GM23338 (cell line): ENCODE data around the gene WIF1. TPM values are rescaled to one million over a fixed set of nuclear protein-coding genes. Genes with fewer than 3 reads are reported as not detected.

Experiments
- ATAC-seq: fragments of 200-7000 bp; cut with Tn5 transposase; 3 replicates; pipeline ENCODE4 v1.9.1; 2020
- DNase-seq: peaks from one replicate; pipeline ENCODE4 v3.0.0-alpha.2; 2015; ENCODE audit warnings: low spot score
- H2AFZ ChIP-seq: fragments of 200-600 bp; sonication (generic); 2 replicates; pipeline ENCODE4 v1.8.0; 2016; ENCODE audit warnings: antibody characterized with exemption, mild to moderate bottlenecking, moderate library complexity
- H3F3A ChIP-seq: fragments of 200-600 bp; sonication (generic); replicated peaks from 2 replicates; pipeline ENCODE4 v1.8.0; 2017; ENCODE audit warnings: antibody characterized with exemption, mixed run types, low read depth
- H3K27ac ChIP-seq: fragments of 200-600 bp; sonication (generic); 2 replicates; pipeline ENCODE4 v1.6.1; 2016; ENCODE audit warnings: low read depth
- H3K27me3 ChIP-seq: fragments of 200-600 bp; sonication (generic); 2 replicates; pipeline ENCODE4 v1.8.0; 2016; ENCODE audit warnings: mild to moderate bottlenecking, mixed run types, moderate library complexity; ENCODE audit not compliant: insufficient read depth
- H3K36me3 ChIP-seq: fragments of 200-600 bp; sonication (generic); 2 replicates; pipeline ENCODE4 v1.8.0; 2016; ENCODE audit warnings: mild to moderate bottlenecking; ENCODE audit not compliant: insufficient read depth
- H3K4me1 ChIP-seq: fragments of 200-600 bp; sonication (generic); 2 replicates; pipeline ENCODE4 v1.8.0; 2016; ENCODE audit warnings: mild to moderate bottlenecking, moderate library complexity; ENCODE audit not compliant: insufficient read depth
- H3K4me2 ChIP-seq: fragments of 200-600 bp; sonication (generic); 2 replicates; pipeline ENCODE4 v1.7.1; 2017; ENCODE audit warnings: mixed run types
- H3K4me3 ChIP-seq: fragments of 200-600 bp; sonication (generic); 2 replicates; pipeline ENCODE4 v1.6.1; 2016; ENCODE audit warnings: mixed run types
- H3K79me2 ChIP-seq: fragments of 200-600 bp; sonication (generic); replicated peaks from 2 replicates; pipeline ENCODE4 v1.8.0; 2017; ENCODE audit warnings: mild to moderate bottlenecking; ENCODE audit not compliant: insufficient read depth
- H3K9me2 ChIP-seq: fragments of 200-600 bp; sonication (generic); 2 replicates; pipeline ENCODE4 v1.8.0; 2017; ENCODE audit not compliant: insufficient read depth
- H4K20me1 ChIP-seq: fragments of 200-600 bp; sonication (generic); replicated peaks from 2 replicates; pipeline ENCODE4 v1.8.0; 2017; ENCODE audit warnings: mild to moderate bottlenecking; ENCODE audit not compliant: insufficient read depth
- H3K27ac Mint-ChIP-seq: 2 replicates; pipeline ENCODE4 v1.8.0; 2020; ENCODE audit warnings: inconsistent platforms, mild to moderate bottlenecking, moderate library complexity, mixed read lengths
- H3K27me3 Mint-ChIP-seq: 3 replicates; pipeline ENCODE4 v1.8.0; 2022; ENCODE audit warnings: low read depth, mild to moderate bottlenecking, moderate library complexity, mixed read lengths, inconsistent platforms; ENCODE audit not compliant: insufficient read depth, poor library complexity
- H3K36me3 Mint-ChIP-seq: 3 replicates; pipeline ENCODE4 v1.8.0; 2021; ENCODE audit warnings: low read depth, mild to moderate bottlenecking, inconsistent platforms, moderate library complexity, mixed read lengths
- H3K4me1 Mint-ChIP-seq: 3 replicates; pipeline ENCODE4 v1.8.0; 2020; ENCODE audit warnings: mild to moderate bottlenecking, inconsistent platforms, mixed read lengths
- H3K4me3 Mint-ChIP-seq: 3 replicates; pipeline ENCODE4 v1.8.0; 2021; ENCODE audit warnings: moderate library complexity, mild to moderate bottlenecking, inconsistent platforms, mixed read lengths
- H3K9me3 Mint-ChIP-seq: 3 replicates; pipeline ENCODE4 v1.8.0; 2020; ENCODE audit warnings: moderate library complexity, mild to moderate bottlenecking, inconsistent platforms, mixed read lengths
- CTCF ChIP-seq, 2 experiments: fragments of 200-600 bp in 1 of 2; sonication (generic) in 1 of 2; conservative IDR thresholded peaks; 2 replicates each; pipeline versions ENCODE4 v1.5.1 to v1.6.1; 2016 to 2017; ENCODE audit warnings: antibody characterized with exemption in 2 of 2, low read depth in 2 of 2, mild to moderate bottlenecking in 2 of 2, moderate library complexity in 1 of 2
- ETS1 ChIP-seq: IDR thresholded peaks from 2 replicates; pipeline ENCODE4 v1.6.1; 2016; ENCODE audit warnings: antibody characterized with exemption
- EZH2 ChIP-seq: fragments of 200-600 bp; sonication (generic); IDR thresholded peaks from one replicate; pipeline ENCODE4 v1.8.0; 2017; ENCODE audit warnings: antibody characterized with exemption, mild to moderate bottlenecking, low read depth; ENCODE audit not compliant: unreplicated experiment
- EZH2phosphoT487 ChIP-seq: fragments of 200-600 bp; sonication (generic); IDR thresholded peaks from one replicate; pipeline ENCODE4 v1.8.1; 2018; ENCODE audit warnings: antibody characterized with exemption; ENCODE audit not compliant: unreplicated experiment
- JUNB ChIP-seq: IDR thresholded peaks from one replicate; pipeline ENCODE4 v1.6.1; 2016; ENCODE audit warnings: antibody characterized with exemption; ENCODE audit not compliant: unreplicated experiment
- NANOG ChIP-seq: IDR thresholded peaks from 2 replicates; pipeline ENCODE4 v1.6.1; 2016; ENCODE audit warnings: antibody characterized with exemption, borderline replicate concordance
- POLR2AphosphoS5 ChIP-seq: IDR thresholded peaks from 2 replicates; pipeline ENCODE4 v1.6.1; 2016; ENCODE audit warnings: antibody characterized with exemption, low read depth
- REST ChIP-seq: IDR thresholded peaks from one replicate; pipeline ENCODE4 v1.6.1; 2018; ENCODE audit warnings: antibody characterized with exemption; ENCODE audit not compliant: unreplicated experiment
- STAT1 ChIP-seq: IDR thresholded peaks from one replicate; pipeline ENCODE4 v1.6.1; 2016; ENCODE audit warnings: antibody characterized with exemption; ENCODE audit not compliant: unreplicated experiment
- ZNF114 ChIP-seq: fragments of 250-450 bp; sonication (Bioruptor Pico); IDR thresholded peaks from 2 replicates; pipeline ENCODE4 v1.5.0; 2020; ENCODE audit warnings: mild to moderate bottlenecking, moderate library complexity
- ZNF331 ChIP-seq: fragments of 250-450 bp; sonication (Bioruptor Pico); IDR thresholded peaks from 2 replicates; pipeline ENCODE4 v1.5.0; 2020; ENCODE audit warnings: low read depth, mild to moderate bottlenecking, moderate library complexity
- ZNF462 ChIP-seq: fragments of 250-450 bp; sonication (Bioruptor Pico); IDR thresholded peaks from 2 replicates; pipeline ENCODE4 v1.5.0; 2020; ENCODE audit warnings: mild to moderate bottlenecking, moderate library complexity
- polyA plus RNA-seq: library from polyadenylated mRNA; unstranded; fragments of >200 nt; fragmentation: Nextera tagmentation; extraction: Ambion mirVana; gene quantifications from 2 replicates; pipeline ENCODE4 v1.2.1, GENCODE V29; 2016
- total RNA-seq: library from RNA; depleted of rRNA; stranded (reverse); fragments of >200 nt; shearing (Covaris generic); gene quantifications from 2 replicates; pipeline ENCODE4 v1.2.3, GENCODE V29; 2014

WIF1 gene
- total and polyA plus RNA-seq, 2 experiments from 2014 or later: 4.1 to 4.2 TPM

- peaks cover 9% of the 10 kb centered on the region; the same call in 2 of the 3 replicates for H3K4me1 Mint-ChIP-seq
- Histone ChIP-seq H3K27me3 (no peaks in the 10 kb centered on the region), H3K4me3 (no peak overlapping the region), H4K20me1 (no peaks in the 10 kb centered on the region), H3K79me2 (no peaks in the 10 kb centered on the region), H3K27ac (no peak overlapping the region), H3F3A (no peaks in the 10 kb centered on the region), H3K36me3 (no peaks in the 10 kb centered on the region), H3K4me2 (no peak overlapping the region), H2AFZ (no peak overlapping the region), H3K4me1 (no peaks in the 10 kb centered on the region), H3K9me2 (peaks cover 21% of the 10 kb centered on the region)
- no peak for TF ChIP-seq ETS1
- no peak for TF ChIP-seq JUNB
- no peak for TF ChIP-seq EZH2
- TF ChIP-seq ZNF331 (CRISPR knock-in tag): no peak
- no peak for TF ChIP-seq NANOG
- no peak for TF ChIP-seq REST
- TF ChIP-seq CTCF (conservative IDR thresholded peaks at IDR 0.05; ENCODE audit: low read depth in 2 of 2): no peak
- no peak for TF ChIP-seq STAT1
- TF ChIP-seq ZNF462 (CRISPR knock-in tag): no peak
- no peak for TF ChIP-seq EZH2phosphoT487
- no peak for TF ChIP-seq ZNF114
- no peak for TF ChIP-seq POLR2AphosphoS5
- ATAC-seq (no peak), DNase-seq (no peak)
- no peak overlapping the region for H3K4me3 Mint-ChIP-seq
- no peaks in the 10 kb centered on the region for H3K9me3 Mint-ChIP-seq
- no peaks in the 10 kb centered on the region for H3K27me3 Mint-ChIP-seq
- no peak overlapping the region for H3K27ac Mint-ChIP-seq
- peaks cover 4% of the 10 kb centered on the region; the same call in 1 of the 3 replicates for H3K36me3 Mint-ChIP-seq
Observed at GRCh38 chr12:65016881-65017650, 104.0 kb downstream of the WIF1 start.
